Measurements from ENCODE around the gene UBE3D. TPM values are rescaled to one million over a fixed set of nuclear protein-coding genes. Genes with fewer than 3 reads are reported as not detected.
"Not testable (repeated sequence)": the region's sequence is repeated elsewhere in the genome, so short reads cannot be mapped to it uniquely, and the experiment has no call there.

UBE3D gene
- total RNA-seq, 2 donors from 2014 or later = 9.3 to 11.5 TPM

GRCh38 chr6:83038246-83038645, 27.4 kb downstream of the UBE3D start:
- no peaks in the 10 kb centered on the region for H3K36me3 ChIP-seq (replicated peaks in 1 of 2; ENCODE audit: insufficient read depth in 1 of 2, low read depth in 2 of 2)
- H3K27ac ChIP-seq = no peak overlapping the region
- intact Hi-C loops (cut with DNase I) = no loop called here
- no peak overlapping the region for H3K4me3 ChIP-seq
- no peaks in the 10 kb centered on the region for H3K27me3 ChIP-seq
- 96 to 97% methylated on average over 2 of the region's 2 CpGs for WGBS, 2 donors
- DNase-seq (no peak), ATAC-seq (no peak)
- no peaks in the 10 kb centered on the region for H3K9me3 ChIP-seq
- no peak for TF ChIP-seq CTCF (IDR thresholded peaks at IDR 0.05)
- TF ChIP-seq POLR2A (IDR thresholded peaks at IDR 0.05) = no peak
- no peaks in the 10 kb centered on the region for H3K4me1 ChIP-seq

- Histone ChIP-seq H3K4me1 (no peaks in the 10 kb centered on the region), H3K36me3 (replicated peaks in 1 of 2; ENCODE audit: insufficient read depth in 1 of 2, low read depth in 2 of 2) (no peaks in the 10 kb centered on the region), H3K4me3 (no peak overlapping the region), H3K27ac (no peak overlapping the region), H3K27me3 (no peaks in the 10 kb centered on the region), H3K9me3 (peaks cover 0 to 5% (median 0%) of the 10 kb centered on the region in 3 donors)
- intact Hi-C loops (cut with DNase I) = no loop called here
- TF ChIP-seq POLR2A (IDR thresholded peaks at IDR 0.05) (no peak), CTCF (IDR thresholded peaks at IDR 0.05) (no peak)
- ATAC-seq = no peak
- DNase-seq = no peak
- WGBS, 2 donors = 98 to 100% methylated on average over 5 to 6 of the region's 6 CpGs
Observed at GRCh38 chr6:83031689-83032088, 34.0 kb downstream of the UBE3D start.

- no peak for DNase-seq
- Histone ChIP-seq H3K27me3 (no peaks in the 10 kb centered on the region), H3K36me3 (replicated peaks in 1 of 2; ENCODE audit: insufficient read depth in 1 of 2, low read depth in 2 of 2) (peaks cover 0 to 2% of the 10 kb centered on the region in 2 donors), H3K27ac (no peak overlapping the region), H3K4me1 (peaks cover 6% of the 10 kb centered on the region), H3K9me3 (no peaks in the 10 kb centered on the region), H3K4me3 (no peak overlapping the region)
- WGBS, 2 donors = 85 to 90% methylated on average over 4 of the region's 4 CpGs
- TF ChIP-seq POLR2A (IDR thresholded peaks at IDR 0.05) = no peak
- TF ChIP-seq CTCF (IDR thresholded peaks at IDR 0.05) = no peak
- intact Hi-C loops (cut with DNase I) = no loop called here
- no peak for ATAC-seq
Observed at GRCh38 chr6:83019741-83020140, 45.9 kb downstream of the UBE3D start.

- H3K36me3 ChIP-seq (replicated peaks in 1 of 2; ENCODE audit: insufficient read depth in 1 of 2, low read depth in 2 of 2); H3K9me3 ChIP-seq; intact Hi-C loops (cut with DNase I); DNase-seq; H3K4me1 ChIP-seq; H3K27me3 ChIP-seq; ATAC-seq; H3K4me3 ChIP-seq; H3K27ac ChIP-seq: not testable (repeated sequence)
- 65 to 77% methylated on average over 3 of the region's 3 CpGs for WGBS, 2 donors
Observed at GRCh38 chr6:83011131-83011530, 54.5 kb downstream of the UBE3D start.

GRCh38 chr6:83008626-83009025, 57.0 kb downstream of the UBE3D start:
- Histone ChIP-seq H3K27ac (no peak overlapping the region), H3K4me1 (no peaks in the 10 kb centered on the region), H3K36me3 (replicated peaks in 1 of 2; ENCODE audit: insufficient read depth in 1 of 2, low read depth in 2 of 2) (no peaks in the 10 kb centered on the region), H3K27me3 (no peaks in the 10 kb centered on the region), H3K4me3 (no peak overlapping the region), H3K9me3 (no peaks in the 10 kb centered on the region)
- DNase-seq (no peak), ATAC-seq (peak; percentile 9)
- no peak for TF ChIP-seq POLR2A (IDR thresholded peaks at IDR 0.05)
- intact Hi-C loops (cut with DNase I) = no loop called here
- 5 to 14% methylated on average over 1 of the region's 1 CpG for WGBS, 2 donors

DNA sequence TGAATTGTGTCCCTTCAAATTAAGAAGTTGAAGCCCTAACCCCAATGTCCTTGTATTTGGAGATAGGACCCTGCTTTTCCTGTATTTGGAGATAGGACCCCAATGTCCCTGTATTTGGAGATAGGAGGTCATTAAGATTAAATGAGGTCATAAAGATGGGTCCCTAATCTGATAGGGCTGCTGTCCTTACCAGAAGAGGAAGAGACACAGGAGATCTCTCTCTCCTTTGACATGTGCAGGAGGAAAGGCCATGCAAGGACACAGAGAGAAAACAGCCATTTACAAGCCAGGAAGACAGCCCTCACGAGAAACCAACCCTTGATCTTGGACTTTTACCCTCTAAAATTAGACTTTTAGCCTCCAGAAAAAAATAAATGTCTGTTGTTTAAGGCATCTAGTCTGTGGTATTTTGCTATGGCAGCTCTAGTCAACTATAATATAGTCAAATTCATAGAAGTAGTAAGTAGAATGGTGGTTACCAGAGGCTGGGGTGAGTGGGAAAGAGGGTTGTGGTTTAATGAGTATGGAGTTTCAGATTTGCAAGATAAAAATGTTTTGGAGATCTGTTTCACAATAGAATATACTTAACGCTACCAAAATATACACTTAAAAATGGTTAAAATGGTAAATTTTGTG, 59.3 kb downstream of the UBE3D start:
- Histone ChIP-seq H3K4me3 (no peak overlapping the region), H3K4me1 (no peaks in the 10 kb centered on the region), H3K27me3 (no peaks in the 10 kb centered on the region), H3K27ac (no peak overlapping the region), H3K36me3 (replicated peaks in 1 of 2; ENCODE audit: insufficient read depth in 1 of 2, low read depth in 2 of 2) (no peaks in the 10 kb centered on the region), H3K9me3 (no peaks in the 10 kb centered on the region)
- ATAC-seq (no peak), DNase-seq (no peak)
- intact Hi-C loops (cut with DNase I) = no loop called here
- TF ChIP-seq CTCF (IDR thresholded peaks at IDR 0.05) (no peak), POLR2A (IDR thresholded peaks at IDR 0.05) (no peak)
- 81 to 84% methylated on average over 2 of the region's 2 CpGs for WGBS, 2 donors
